ENCODE results near the gene ZNF638. TPM values are rescaled to one million over a fixed set of nuclear protein-coding genes. Genes with fewer than 3 reads are reported as not detected.
"Not testable (repeated sequence)": the region's sequence is repeated elsewhere in the genome, so short reads cannot be mapped to it uniquely, and the experiment has no call there.

Gene ZNF638
- total RNA-seq, 2 experiments from 2014 or later: 81.1 to 86.0 TPM

- no peak for TF ChIP-seq CTCF (IDR thresholded peaks at IDR 0.05)
- ATAC-seq (no peak), DNase-seq (no peak)
- Mint-ChIP-seq H3K4me3 (no peak overlapping the region), H3K4me1 (ENCODE audit: low read depth) (no peaks in the 10 kb centered on the region), H3K36me3 (ENCODE audit: low read depth) (peaks cover 34% of the 10 kb centered on the region), H3K27me3 (no peaks in the 10 kb centered on the region), H3K27ac (no peak overlapping the region), H3K9me3 (no peaks in the 10 kb centered on the region)
- ChIA-PET CTCF (no interaction called here), POLR2A (interaction anchor here (1.0 kb wide), 1 partner anchor 17 kb away, joined by 3 read pairs; no protein-coding TSS in a partner anchor)
- intact Hi-C loops (cut with micrococcal nuclease): no loop called here
Measured at GRCh38 chr2:71426721-71427120, 95.1 kb downstream of the ZNF638 start.

- no peak overlapping the region for H3K27ac Mint-ChIP-seq
- CTCF ChIA-PET: interaction anchor here (1.2 to 2.2 kb wide), 2 partner anchors 10 to 33 kb away, joined by 3 to 6 read pairs; no protein-coding TSS in a partner anchor
- H3K9me3 Mint-ChIP-seq: no peaks in the 10 kb centered on the region
- no peaks in the 10 kb centered on the region for H3K27me3 Mint-ChIP-seq
- peaks cover 37% of the 10 kb centered on the region for H3K36me3 Mint-ChIP-seq (ENCODE audit: low read depth)
- H3K4me3 Mint-ChIP-seq: no peak overlapping the region
- TF ChIP-seq CTCF (IDR thresholded peaks at IDR 0.05): no peak
- H3K4me1 Mint-ChIP-seq (ENCODE audit: low read depth): no peaks in the 10 kb centered on the region
- DNase-seq (no peak), ATAC-seq (no peak)
- intact Hi-C loops (cut with micrococcal nuclease): no loop called here
- POLR2A ChIA-PET: interaction anchor here (0.6 kb wide), 1 partner anchor 11 kb away, joined by 3 read pairs; no protein-coding TSS in a partner anchor
Measured at GRCh38 chr2:71428472-71429383, 97.1 kb downstream of the ZNF638 start.

- H3K27me3 Mint-ChIP-seq; H3K36me3 Mint-ChIP-seq (ENCODE audit: low read depth); ATAC-seq; DNase-seq; CTCF ChIA-PET; H3K4me3 Mint-ChIP-seq; H3K9me3 Mint-ChIP-seq; intact Hi-C loops (cut with micrococcal nuclease); POLR2A ChIA-PET; H3K27ac Mint-ChIP-seq: not testable (repeated sequence)
- H3K4me1 Mint-ChIP-seq (ENCODE audit: low read depth): peaks cover 12% of the 10 kb centered on the region
Measured at GRCh38 chr2:71445142-71445541, 113.6 kb downstream of the ZNF638 start.

GRCh38 chr2:71446505-71446904 lies 114.9 kb downstream of the ZNF638 start:
- ChIA-PET CTCF (no interaction called here), POLR2A (no interaction called here)
- intact Hi-C loops (cut with micrococcal nuclease): no loop called here
- no peaks in the 10 kb centered on the region for H3K36me3 Mint-ChIP-seq (ENCODE audit: low read depth)
- no peak overlapping the region for H3K27ac Mint-ChIP-seq
- no peaks in the 10 kb centered on the region for H3K27me3 Mint-ChIP-seq
- H3K4me1 Mint-ChIP-seq (ENCODE audit: low read depth): peaks cover 6% of the 10 kb centered on the region
- no peak overlapping the region for H3K4me3 Mint-ChIP-seq
- ATAC-seq: no peak
- TF ChIP-seq CTCF (IDR thresholded peaks at IDR 0.05): no peak
- H3K9me3 Mint-ChIP-seq: peaks cover 3% of the 10 kb centered on the region
- DNase-seq: no peak

- no peak for TF ChIP-seq CTCF (IDR thresholded peaks at IDR 0.05)
- ChIA-PET CTCF (interaction anchor here (1.0 to 2.7 kb wide), 3 partner anchors 12 to 292 kb away, joined by 4 to 15 read pairs (median 5); partner anchors contain the start of gene ZNF638), POLR2A (no interaction called here)
- intact Hi-C loops (cut with micrococcal nuclease): no loop called here
- Mint-ChIP-seq H3K36me3 (ENCODE audit: low read depth) (no peaks in the 10 kb centered on the region), H3K9me3 (peaks cover 2% of the 10 kb centered on the region), H3K27ac (no peak overlapping the region), H3K4me1 (ENCODE audit: low read depth) (peaks cover 13% of the 10 kb centered on the region), H3K27me3 (peaks cover 9% of the 10 kb centered on the region), H3K4me3 (no peak overlapping the region)
- DNase-seq: no peak
- ATAC-seq: no peak
Measured at GRCh38 chr2:71449343-71449742, 117.8 kb downstream of the ZNF638 start.

Data from activated CD8-positive, alpha-beta T cell treated with anti-CD3 and anti-CD28 coated beads for 36 hours (primary cell).